ENCODE data around the gene TTLL12. TPM values are rescaled to one million over a fixed set of nuclear protein-coding genes. Genes with fewer than 3 reads are reported as not detected.

TTLL12 gene
- polyA plus RNA-seq, 4 donors: 20.8 to 31.6 (median 27.8) TPM

DNA sequence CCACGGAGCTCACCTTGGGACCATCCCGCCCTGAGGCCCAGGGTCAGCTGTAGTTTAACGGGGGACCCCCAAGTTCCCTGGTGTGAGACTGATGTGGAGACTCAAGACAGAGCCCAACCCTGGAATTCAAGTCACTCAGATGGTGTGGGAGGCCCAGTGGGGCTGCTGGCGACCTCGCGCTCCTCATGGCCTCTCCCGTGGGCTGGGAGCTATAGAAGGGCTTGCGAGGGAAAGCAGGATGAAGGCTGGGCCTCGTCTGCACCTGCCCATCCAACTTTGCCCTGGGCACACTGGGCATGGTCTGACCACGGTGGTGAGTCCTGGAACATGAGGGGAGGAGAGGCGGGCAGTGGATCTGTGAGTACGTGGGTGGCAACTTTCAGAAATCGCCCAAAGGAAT, 13.6 kb upstream of the TTLL12 start:
- DNase-seq (ENCODE audit: low read depth in 4 of 4, low spot score in 3 of 4): no peak

DNA sequence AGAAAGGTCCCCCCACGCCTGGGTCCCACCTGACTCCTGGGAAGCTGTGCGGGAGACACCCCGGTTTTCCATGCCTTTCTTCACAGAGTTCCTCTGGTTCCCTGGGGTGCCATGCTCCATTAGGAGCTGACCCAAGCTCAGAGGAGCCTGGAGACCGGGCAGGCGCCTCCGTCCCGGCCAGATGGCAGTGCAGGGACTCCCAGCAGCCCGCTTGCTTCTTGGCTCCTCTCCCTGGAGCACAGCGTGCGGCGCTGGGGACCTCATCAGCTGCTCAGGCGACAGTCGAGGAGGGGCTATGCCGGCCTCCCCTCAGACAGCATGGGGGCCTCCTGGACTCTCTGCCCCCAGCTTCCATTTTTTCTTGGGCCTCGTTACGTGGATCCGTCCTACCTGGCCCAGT, 13.1 kb upstream of the TTLL12 start:
- DNase-seq (ENCODE audit: low read depth in 4 of 4, low spot score in 3 of 4): no peak

- DNase-seq (ENCODE audit: low read depth in 4 of 4, low spot score in 3 of 4): no peak
Measured at GRCh38 chr22:43199541-43199940, 12.6 kb upstream of the TTLL12 start.

DNA sequence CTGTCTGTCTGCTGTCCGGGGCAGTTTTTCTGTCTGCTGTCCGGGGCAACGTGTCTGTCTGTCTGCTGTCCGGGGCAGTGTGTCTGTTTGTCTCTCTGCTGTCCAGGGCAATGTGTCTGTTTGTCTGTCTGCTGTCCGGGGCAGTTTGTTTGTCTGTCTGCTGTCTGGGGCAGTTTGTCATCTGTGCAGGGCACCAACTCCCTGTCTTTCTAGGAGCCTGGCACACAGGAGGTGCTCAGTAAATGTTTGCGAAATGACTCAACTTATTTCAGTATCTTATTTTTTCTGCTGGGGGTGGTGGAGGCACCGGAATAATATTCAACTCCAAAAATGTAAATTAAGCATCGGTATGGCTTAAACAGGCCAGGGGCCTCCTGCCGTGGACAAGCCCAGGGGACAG, 12.0 kb upstream of the TTLL12 start:
- DNase-seq (ENCODE audit: low read depth in 4 of 4, low spot score in 3 of 4): no peak

GRCh38 chr22:43198126-43198525, 11.2 kb upstream of the TTLL12 start:
- no peak for DNase-seq (ENCODE audit: low read depth in 4 of 4, low spot score in 3 of 4)

DNA sequence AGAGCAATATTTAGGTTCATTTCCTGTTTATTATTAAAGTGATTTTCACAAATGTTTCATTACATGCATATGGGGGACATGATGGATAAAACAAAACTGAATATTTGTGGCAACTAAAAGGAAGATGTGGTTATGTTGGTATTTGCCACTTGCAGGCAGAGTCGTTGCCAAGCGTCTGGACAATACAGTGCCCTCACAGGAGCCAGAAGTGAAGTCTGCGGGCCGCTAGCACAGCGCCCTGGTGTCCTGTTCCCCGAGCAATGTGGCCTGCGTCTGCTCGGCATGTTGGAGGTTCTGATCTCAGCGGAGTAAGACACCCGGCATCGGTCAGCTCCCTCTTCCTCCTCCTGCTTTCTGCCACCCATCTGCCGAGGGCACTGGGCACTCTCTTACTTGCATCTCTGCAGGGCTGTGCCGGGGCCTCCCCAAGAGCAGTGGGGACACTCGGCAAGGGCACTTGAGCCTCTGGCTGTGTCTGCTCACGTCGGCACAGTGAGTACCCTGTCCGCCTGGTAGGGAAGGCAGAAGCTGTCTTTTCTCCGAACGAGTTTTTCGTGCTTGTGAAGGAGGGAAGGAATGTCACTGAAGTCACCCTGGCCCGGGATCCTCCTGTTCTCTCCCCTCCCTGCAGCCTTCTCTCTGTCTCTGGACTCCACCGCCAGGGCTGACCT, 10.5 kb upstream of the TTLL12 start:
- no peak for DNase-seq (ENCODE audit: low read depth in 4 of 4, low spot score in 3 of 4)

- no peak for DNase-seq (ENCODE audit: low read depth in 4 of 4, low spot score in 3 of 4)
Measured at GRCh38 chr22:43191831-43192230, 4.9 kb upstream of the TTLL12 start.

DNA sequence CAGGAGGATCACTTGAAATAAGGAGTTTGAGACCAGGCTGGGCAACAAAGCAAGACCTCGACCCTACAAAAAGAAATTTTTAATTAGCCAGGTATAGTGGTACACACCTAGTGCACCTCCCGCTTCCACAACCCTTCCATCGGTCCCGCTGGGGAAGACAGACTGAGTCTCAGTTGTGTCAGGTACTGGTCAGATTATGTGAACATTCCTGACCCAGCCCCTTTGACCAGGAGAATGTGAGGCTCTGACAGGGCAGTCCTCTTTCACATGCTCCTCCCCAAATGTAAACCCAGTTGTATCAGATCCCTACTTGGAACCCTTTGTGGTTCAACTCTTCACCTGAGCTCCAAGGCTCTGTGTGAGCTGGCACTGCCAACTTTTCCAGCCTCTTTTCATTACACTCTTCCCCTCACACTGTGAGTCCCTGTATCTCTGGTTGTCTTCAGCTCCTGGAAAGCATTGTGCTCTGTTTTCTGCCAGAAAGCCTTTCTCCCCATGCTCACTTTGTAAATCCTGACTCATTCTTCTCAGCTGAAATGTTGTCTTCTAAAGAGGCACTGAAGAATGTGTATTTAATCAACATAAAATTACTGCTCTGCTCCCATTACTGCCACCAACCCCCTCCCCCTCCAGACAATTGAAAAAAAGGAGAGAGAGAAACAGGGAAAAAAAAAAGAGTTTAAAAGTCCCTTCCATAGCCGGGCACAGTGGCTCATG, 2.1 kb upstream of the TTLL12 start:
- DNase-seq (ENCODE audit: low read depth in 4 of 4, low spot score in 3 of 4): no peak

DNA sequence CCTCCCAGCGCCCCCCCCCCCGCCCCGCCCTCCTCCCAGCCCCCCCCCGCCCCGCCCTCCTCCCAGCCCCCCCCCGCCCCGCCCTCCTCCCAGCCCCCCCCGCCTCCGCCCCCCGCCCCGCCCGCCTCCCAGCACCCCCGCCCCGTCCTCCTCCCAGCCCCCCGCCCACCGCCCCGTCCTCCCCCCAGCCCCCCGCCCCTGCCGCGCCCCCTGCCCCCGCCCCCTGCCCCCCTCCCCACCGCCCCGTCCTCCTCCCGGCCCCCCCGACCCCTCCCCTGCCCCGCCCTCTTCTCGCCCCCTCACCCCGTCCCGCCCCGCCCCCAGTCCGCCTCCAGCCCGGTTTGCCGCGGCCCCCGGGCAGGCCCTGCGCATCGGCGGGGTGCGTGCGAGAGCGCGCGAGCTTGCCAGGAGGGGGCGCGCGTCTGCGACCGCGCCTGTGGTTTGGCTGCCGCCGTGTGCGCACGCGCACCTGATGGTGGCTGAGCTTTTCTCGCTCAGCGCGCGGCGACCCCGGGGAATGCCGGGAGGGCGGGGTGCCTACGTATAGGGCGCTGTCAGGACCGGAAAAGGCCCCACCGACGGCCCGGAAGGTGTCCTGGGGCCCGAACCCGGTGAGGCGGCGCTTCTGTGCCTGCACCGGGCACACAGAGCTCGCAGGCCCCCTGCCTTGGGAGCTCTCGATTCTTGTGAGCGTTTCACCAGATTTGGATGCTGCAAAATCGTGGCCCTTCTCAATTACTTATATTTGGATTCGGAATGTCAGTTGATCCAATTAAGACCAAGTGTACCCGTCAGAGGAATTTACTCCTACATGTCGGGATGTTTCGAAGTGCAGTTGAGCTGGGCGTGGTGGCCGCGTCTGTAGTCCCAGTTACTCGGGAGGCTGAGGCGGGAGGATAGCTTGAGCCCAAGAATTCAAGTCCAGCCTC, 501 bp upstream of the TTLL12 start:
- DNase-seq (ENCODE audit: low read depth in 4 of 4, low spot score in 3 of 4): peak; percentile 92 to 100 (median 94)

- no peak for DNase-seq (ENCODE audit: low read depth in 4 of 4, low spot score in 3 of 4)
Measured at GRCh38 chr22:43185860-43186261, 1.1 kb downstream of the TTLL12 start.

GRCh38 chr22:43183496-43184277, 3.2 kb downstream of the TTLL12 start:
- DNase-seq (ENCODE audit: low read depth in 4 of 4, low spot score in 3 of 4): no peak

- DNase-seq (ENCODE audit: low read depth in 4 of 4, low spot score in 3 of 4): no peak
Measured at GRCh38 chr22:43182726-43183125, 4.2 kb downstream of the TTLL12 start.

- DNase-seq (ENCODE audit: low read depth in 4 of 4, low spot score in 3 of 4): no peak
Measured at GRCh38 chr22:43182118-43182517, 4.8 kb downstream of the TTLL12 start.

- DNase-seq (ENCODE audit: low read depth in 4 of 4, low spot score in 3 of 4): no peak
Measured at GRCh38 chr22:43181321-43182076, 5.4 kb downstream of the TTLL12 start.

DNA sequence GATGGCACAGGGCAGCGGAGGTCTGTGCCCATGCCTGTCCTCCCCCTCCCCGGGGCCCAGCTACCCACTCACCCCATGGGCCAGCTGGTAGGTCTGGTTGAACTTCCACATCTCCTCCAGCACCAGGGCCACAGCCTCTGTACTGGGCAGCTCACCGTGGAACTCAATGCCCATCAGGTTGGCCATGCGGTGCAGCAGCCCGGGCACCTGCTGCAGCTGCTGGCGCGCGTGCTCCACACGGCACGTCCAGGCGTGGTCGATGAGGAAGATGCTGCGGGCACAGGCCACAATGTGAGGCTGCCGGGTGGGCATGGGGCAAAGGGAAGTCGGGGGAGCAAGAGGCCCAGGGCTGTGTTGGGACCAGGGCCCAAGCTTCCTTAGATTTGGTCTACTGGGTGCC, 6.3 kb downstream of the TTLL12 start:
- no peak for DNase-seq (ENCODE audit: low read depth in 4 of 4, low spot score in 3 of 4)

GRCh38 chr22:43179911-43180195, 7.1 kb downstream of the TTLL12 start:
- DNase-seq (ENCODE audit: low read depth in 4 of 4, low spot score in 3 of 4): no peak

DNA sequence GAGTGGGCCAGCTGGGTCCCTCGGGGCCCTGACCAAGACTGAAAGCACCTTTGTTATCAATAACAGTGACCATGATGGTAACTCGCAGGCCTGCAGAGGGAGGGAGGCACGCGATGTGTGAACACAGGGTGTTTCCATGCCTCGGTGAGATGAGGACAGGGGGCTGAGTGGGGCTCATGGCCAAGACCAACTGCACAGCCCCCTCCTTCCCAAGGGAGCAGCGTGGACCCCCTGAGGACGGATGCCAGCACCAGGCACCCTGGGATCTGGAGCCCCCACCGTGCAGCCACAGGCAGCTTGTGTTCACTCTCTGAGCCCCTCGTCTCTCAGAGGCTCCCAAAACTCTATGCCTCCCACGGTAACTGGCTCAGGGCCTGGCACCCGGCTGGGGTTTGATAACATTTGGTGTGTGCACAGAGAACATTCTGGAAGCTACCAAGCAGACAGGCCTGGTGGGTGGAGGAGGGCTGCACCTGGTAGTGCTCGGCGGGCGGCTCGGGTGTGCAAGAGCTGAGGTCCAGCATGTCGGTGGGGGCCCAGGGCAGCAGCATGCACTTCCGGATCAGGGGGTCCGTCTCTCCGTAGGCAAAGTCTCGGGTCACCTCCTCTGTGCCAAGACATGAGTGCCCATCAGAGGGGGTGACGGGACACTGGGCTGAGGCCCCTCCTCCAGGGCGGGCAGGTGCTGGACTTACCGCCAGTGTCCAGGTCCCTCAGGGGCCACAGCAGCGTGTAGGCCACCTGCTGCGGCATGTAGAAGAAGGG, 7.6 kb downstream of the TTLL12 start:
- DNase-seq (ENCODE audit: low read depth in 4 of 4, low spot score in 3 of 4): no peak

GRCh38 chr22:43177479-43177878, 9.5 kb downstream of the TTLL12 start:
- no peak for DNase-seq (ENCODE audit: low read depth in 4 of 4, low spot score in 3 of 4)

- DNase-seq (ENCODE audit: low read depth in 4 of 4, low spot score in 3 of 4): no peak
Measured at GRCh38 chr22:43176090-43176489, 10.8 kb downstream of the TTLL12 start.

Data from right renal pelvis (tissue), 4 donors.